H1 (cell line): ENCODE results near the gene MMP28. TPM values are rescaled to one million over a fixed set of nuclear protein-coding genes. Genes with fewer than 3 reads are reported as not detected.

Source experiments
- CTCF ChIA-PET: fragments of 300-600 bp; sonication (Branson Sonifier 250); formaldehyde crosslinking; loops from one replicate; lab custom pipeline; 2021; ENCODE audit not compliant: partially characterized antibody; lab: Charles Lee
- POLR2A ChIA-PET: fragments of 300-600 bp; sonication (Branson Sonifier 250); formaldehyde crosslinking; loops from one replicate; lab custom pipeline; 2021; ENCODE audit warnings: inconsistent platforms; ENCODE audit not compliant: partially characterized antibody; lab: Charles Lee
- DNase-seq, 2 experiments: peaks; one replicate each; pipeline versions ENCODE4 v3.0.0 to v3.0.0-alpha.2; 2010 to 2022; ENCODE audit warnings: low spot score in 2 of 2, low read depth in 1 of 2, mixed read lengths in 1 of 2
- FAIRE-seq: peaks from 2 replicates; lab custom pipeline; 2011; peaks lifted over from hg19 to GRCh38; lab: Jason Lieb, UNC
- H2AFZ ChIP-seq: 2 replicates; pipeline ENCODE4 v1.8.1; 2012; ENCODE audit warnings: low read length, inconsistent platforms
- H2AK5ac ChIP-seq: 2 replicates; pipeline ENCODE4 v1.6.1; 2013; ENCODE audit warnings: low read depth, low read length
- H2BK120ac ChIP-seq: replicated peaks from 2 replicates; pipeline ENCODE3; 2013; ENCODE audit warnings: low read depth, low read length, inconsistent platforms
- H2BK12ac ChIP-seq: 2 replicates; pipeline ENCODE4 v1.6.1; 2013; ENCODE audit warnings: low read depth, low read length
- H2BK15ac ChIP-seq: 2 replicates; pipeline ENCODE4 v1.6.1; 2013; ENCODE audit warnings: low read length
- H2BK20ac ChIP-seq: 2 replicates; pipeline ENCODE4 v1.6.1; 2013; ENCODE audit warnings: low read length
- H2BK5ac ChIP-seq: 2 replicates; pipeline ENCODE4 v1.6.1; 2013; ENCODE audit warnings: low read depth, low read length
- H3K14ac ChIP-seq: 2 replicates; pipeline ENCODE4 v1.6.1; 2013; ENCODE audit warnings: inconsistent platforms; ENCODE audit not compliant: insufficient read length
- H3K18ac ChIP-seq: 2 replicates; pipeline ENCODE4 v1.6.1; 2013; ENCODE audit warnings: low read length; ENCODE audit errors: extremely low read depth
- H3K23ac ChIP-seq: 2 replicates; pipeline ENCODE4 v1.6.1; 2013; ENCODE audit warnings: inconsistent platforms; ENCODE audit not compliant: insufficient read length
- H3K23me2 ChIP-seq: 2 replicates; pipeline ENCODE4 v1.6.1; 2013; ENCODE audit warnings: low read depth, low read length
- H3K27ac ChIP-seq: 2 replicates; pipeline ENCODE4 v1.6.1; 2011; ENCODE audit warnings: low read depth, low read length, inconsistent platforms
- H3K27me3 ChIP-seq, 4 experiments: replicated peaks in 1 of 4; 1 replicate in 1 of 4; 2 replicates in 3 of 4; pipeline versions ENCODE4 v1.6.1 to v1.8.1; 2011 to 2013; ENCODE audit warnings: low read length in 3 of 4, mild to moderate bottlenecking in 3 of 4, inconsistent platforms in 2 of 4, mixed read lengths in 2 of 4, moderate library complexity in 1 of 4; ENCODE audit not compliant: control insufficient read depth in 3 of 4, insufficient read depth in 3 of 4; ENCODE audit errors: extremely low read depth in 1 of 4
- H3K36me3 ChIP-seq, 4 experiments: 2 replicates each; pipeline versions ENCODE4 v1.6.1 to v1.8.1; 2011 to 2013; ENCODE audit warnings: mild to moderate bottlenecking in 4 of 4, low read length in 3 of 4, moderate library complexity in 2 of 4, control low read depth in 1 of 4, inconsistent platforms in 1 of 4; ENCODE audit not compliant: insufficient read depth in 4 of 4, control insufficient read depth in 2 of 4
- H3K4ac ChIP-seq: replicated peaks from 2 replicates; pipeline ENCODE3; 2013; ENCODE audit warnings: low read length, low read depth, mixed read lengths, inconsistent platforms; ENCODE audit not compliant: insufficient read length
- H3K4me1 ChIP-seq, 4 experiments: replicated peaks in 1 of 4; 1 replicate in 1 of 4; 2 replicates in 3 of 4; pipeline versions ENCODE4 v1.6.1 to v1.8.1; 2011 to 2013; ENCODE audit warnings: low read length in 3 of 4, inconsistent platforms in 2 of 4, mixed read lengths in 1 of 4; ENCODE audit not compliant: insufficient read depth in 4 of 4, control insufficient read depth in 3 of 4
- H3K4me2 ChIP-seq, 2 experiments: 2 replicates each; pipeline versions ENCODE4 v1.6.1 to v1.8.1; 2011 to 2013; ENCODE audit warnings: low read depth in 2 of 2, low read length in 2 of 2, control low read depth in 1 of 2, inconsistent platforms in 1 of 2, mild to moderate bottlenecking in 1 of 2; ENCODE audit not compliant: insufficient read depth in 1 of 2
- H3K4me3 ChIP-seq, 4 experiments: fragments of 200-600, 300-600 bp in 1 of 4; sonication (generic), shearing (Covaris generic), sonication (Bioruptor Twin) in 1 of 4; 2 replicates each; pipeline versions ENCODE4 v1.5.1 to v1.8.1; 2011 to 2016; ENCODE audit warnings: low read length in 4 of 4, low read depth in 3 of 4, control low read depth in 2 of 4, inconsistent platforms in 2 of 4, mild to moderate bottlenecking in 2 of 4, mixed read lengths in 1 of 4, moderate library complexity in 1 of 4; ENCODE audit not compliant: insufficient read depth in 2 of 4; ENCODE audit errors: extremely low read depth in 1 of 4
- H3K56ac ChIP-seq: replicated peaks from 2 replicates; pipeline ENCODE3; 2013; ENCODE audit warnings: low read depth, mild to moderate bottlenecking, mixed read lengths, low read length, inconsistent platforms; ENCODE audit not compliant: insufficient read length
- H3K79me1 ChIP-seq: 2 replicates; pipeline ENCODE4 v1.6.1; 2013; ENCODE audit warnings: low read depth, low read length, control low read depth
- H3K79me2 ChIP-seq, 2 experiments: 2 replicates each; pipeline versions ENCODE4 v1.6.1 to v1.8.1; 2012 to 2013; ENCODE audit warnings: low read length in 2 of 2, mild to moderate bottlenecking in 2 of 2, inconsistent platforms in 1 of 2; ENCODE audit not compliant: insufficient read depth in 2 of 2, control insufficient read depth in 1 of 2
- H3K9ac ChIP-seq, 4 experiments: replicated peaks in 1 of 4; 1 replicate in 1 of 4; 2 replicates in 3 of 4; pipeline versions ENCODE4 v1.6.1 to v1.8.1; 2011 to 2013; ENCODE audit warnings: low read depth in 3 of 4, low read length in 3 of 4, control low read depth in 2 of 4, mild to moderate bottlenecking in 2 of 4, moderate library complexity in 2 of 4, inconsistent platforms in 1 of 4; ENCODE audit errors: extremely low read depth in 1 of 4
- H3K9me3 ChIP-seq, 2 experiments: 2 replicates each; pipeline versions ENCODE4 v1.6.1 to v1.8.1; 2012 to 2013; ENCODE audit warnings: mild to moderate bottlenecking in 2 of 2, moderate library complexity in 2 of 2, control low read depth in 1 of 2, inconsistent platforms in 1 of 2, low read depth in 1 of 2, low read length in 1 of 2, mixed read lengths in 1 of 2; ENCODE audit not compliant: insufficient read depth in 2 of 2
- H4K20me1 ChIP-seq, 2 experiments: replicated peaks in 1 of 2; 2 replicates each; pipeline versions ENCODE3 to v1.8.1; 2011 to 2013; ENCODE audit warnings: inconsistent platforms in 2 of 2, low read length in 2 of 2, mild to moderate bottlenecking in 1 of 2; ENCODE audit not compliant: insufficient read depth in 2 of 2, control insufficient read depth in 1 of 2
- H4K5ac ChIP-seq: 2 replicates; pipeline ENCODE4 v1.6.1; 2013; ENCODE audit warnings: low read length, low read depth, mixed read lengths, inconsistent platforms; ENCODE audit not compliant: insufficient read length
- H4K8ac ChIP-seq: 2 replicates; pipeline ENCODE4 v1.8.0; 2013; ENCODE audit warnings: mild to moderate bottlenecking, moderate library complexity, low read length, inconsistent platforms; ENCODE audit not compliant: insufficient read depth; ENCODE audit errors: extremely low read depth
- H4K91ac ChIP-seq: replicated peaks from 2 replicates; pipeline ENCODE3; 2013; ENCODE audit warnings: low read length, mixed read lengths, inconsistent platforms; ENCODE audit not compliant: insufficient read length
- CHD1 ChIP-seq: IDR thresholded peaks from 2 replicates; pipeline ENCODE4 v1.6.1; 2012; ENCODE audit warnings: low read depth, low read length, improper control_type of control experiment
- E2F6 ChIP-seq: IDR thresholded peaks from 2 replicates; pipeline ENCODE4 v1.6.1; 2012; ENCODE audit warnings: inconsistent platforms
- GABPA ChIP-seq: IDR thresholded peaks from 2 replicates; pipeline ENCODE4 v1.6.1; 2011; ENCODE audit warnings: mild to moderate bottlenecking, low read length, moderate library complexity, borderline replicate concordance; ENCODE audit not compliant: insufficient read depth
- HDAC2 ChIP-seq, 2 experiments: fragments of 300-600 bp in 1 of 2; sonication (generic) in 1 of 2; IDR thresholded peaks; 2 replicates each; pipeline ENCODE4 v1.6.1; 2011 to 2012; ENCODE audit warnings: low read depth in 2 of 2, low read length in 2 of 2, mild to moderate bottlenecking in 2 of 2, moderate library complexity in 2 of 2, borderline replicate concordance in 1 of 2, inconsistent platforms in 1 of 2
- KDM5A ChIP-seq: fragments of 200-600 bp; IDR thresholded peaks from 2 replicates; pipeline ENCODE4 v1.7.1; 2012; ENCODE audit warnings: mild to moderate bottlenecking, low read length, inconsistent platforms, mixed read lengths
- POU5F1 ChIP-seq: IDR thresholded peaks from 2 replicates; pipeline ENCODE4 v1.6.1; 2011; ENCODE audit warnings: low read depth, mild to moderate bottlenecking, low read length, moderate library complexity
- RBBP5 ChIP-seq: IDR thresholded peaks from 2 replicates; pipeline ENCODE4 v1.7.1; 2012; ENCODE audit warnings: low read depth, mild to moderate bottlenecking, inconsistent platforms, low read length, moderate library complexity, borderline replicate concordance
- RNF2 ChIP-seq: fragments of 200-900, 300-1000 bp; sonication (generic); IDR thresholded peaks from 2 replicates; pipeline ENCODE4 v1.7.1; 2016; ENCODE audit warnings: borderline replicate concordance, low read depth, mild to moderate bottlenecking, antibody characterized with exemption, low read length; ENCODE audit not compliant: poor library complexity, severe bottlenecking; ENCODE audit errors: missing control alignments
- SAP30 ChIP-seq: fragments of 300-600 bp; sonication (generic); IDR thresholded peaks from 2 replicates; pipeline ENCODE4 v1.7.1; 2012; ENCODE audit warnings: low read length, moderate library complexity, mild to moderate bottlenecking, inconsistent platforms; ENCODE audit not compliant: insufficient read depth, insufficient replicate concordance
- SIN3A ChIP-seq, 2 experiments: IDR thresholded peaks in 1 of 2; conservative IDR thresholded peaks in 1 of 2; 2 replicates each; pipeline ENCODE4 v1.6.1; 2011 to 2012; ENCODE audit warnings: low read length in 2 of 2, improper control_type of control experiment in 1 of 2, low read depth in 1 of 2, mild to moderate bottlenecking in 1 of 2
- WGBS, 2 experiments: shearing (Covaris generic) in 1 of 2; methylation state at CpG; one replicate each; pipeline versions ENCODE4 v1.1.6 to v1.1.7; 2013 to 2015; ENCODE audit warnings: low lambda C conversion rate in 2 of 2, mixed read lengths in 2 of 2, inconsistent platforms in 1 of 2, low coverage in 1 of 2, missing lambda C conversion rate in 1 of 2; ENCODE audit not compliant: insufficient replicate concordance in 2 of 2, insufficient coverage in 1 of 2, insufficient read length in 1 of 2; ENCODE audit errors: extremely low coverage in 1 of 2, missing lambda C conversion rate in 1 of 2; 5-methylcytosine and 5-hydroxymethylcytosine counted together
- polyA plus RNA-seq, 7 experiments: library from polyadenylated mRNA; depleted of rRNA in 3 of 7; stranded (reverse) in 5 of 7; unstranded in 2 of 7; fragments of >200 nt in 5 of 7; fragments of 200-250 nt in 2 of 7; gene quantifications; 1 replicate in 5 of 7; 2 replicates in 1 of 7; 4 replicates in 1 of 7; pipeline versions ENCODE4 v1.2.1 to v1.2.3, GENCODE V29; 2011 to 2013; ENCODE audit warnings: missing spikeins in 2 of 7, mixed read lengths in 2 of 7
- total RNA-seq: library from RNA; stranded (reverse); fragmentation: NEBNext Ultra II Directional; extraction: Animal tissue kit (Norgen Biotek cat#: 25700); gene quantifications from 2 replicates; pipeline ENCODE4 v1.2.1, GENCODE V29; 2021

The MMP28 gene
- total and polyA plus RNA-seq, 2 of the 8 experiments (the other 6 are each of a cell fraction or from before 2014, with no cell fraction given) = not detected

DNA sequence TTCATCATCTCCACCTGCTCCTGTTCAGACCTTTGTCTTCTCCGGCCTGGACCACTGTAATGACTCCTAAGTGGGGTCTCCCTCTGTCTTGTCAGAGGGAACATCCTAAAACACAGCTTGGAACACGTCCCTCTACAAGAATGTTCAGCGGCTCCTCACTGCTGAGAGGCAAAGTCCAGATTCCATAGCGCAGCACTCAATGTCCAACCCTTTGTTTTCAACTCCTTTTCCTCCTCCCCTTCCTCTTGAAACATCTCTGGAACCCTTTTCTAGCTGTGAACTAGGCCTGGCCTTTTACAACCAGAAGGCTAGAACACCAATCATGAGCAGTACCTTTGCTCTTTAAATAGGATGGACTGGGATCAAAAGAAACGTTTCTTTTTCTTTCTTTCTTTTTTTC lies 33.8 kb downstream of the MMP28 start:
- H3K79me1 ChIP-seq = no peaks in the 10 kb centered on the region
- peaks cover 0 to 3% (median 2%) of the 10 kb centered on the region in 4 experiments; a peak in 3 of 7 replicates for H3K27me3 ChIP-seq
- H3K56ac ChIP-seq = no peak overlapping the region
- H3K27ac ChIP-seq = no peak overlapping the region
- H4K8ac ChIP-seq = no peak overlapping the region
- no peaks in the 10 kb centered on the region; a peak in 1 of 4 replicates for H3K9me3 ChIP-seq
- no peak overlapping the region for H3K9ac ChIP-seq
- H3K18ac ChIP-seq = no peak overlapping the region
- ChIA-PET CTCF (interaction anchor here (1.1 to 13.0 kb wide), 5 partner anchors 11 to 44 kb away, joined by 5 to 247 read pairs (median 83); partner anchors contain the start of genes GAS2L2 and MMP28), POLR2A (interaction anchor here (0.6 to 1.6 kb wide), 4 partner anchors 47 to 1598 kb away, joined by 3 to 7 read pairs (median 4); partner anchors contain the start of gene TAF15)
- H4K5ac ChIP-seq = no peak overlapping the region
- H3K79me2 ChIP-seq = no peaks in the 10 kb centered on the region
- H3K4me2 ChIP-seq = no peak overlapping the region
- no peak overlapping the region for H2BK15ac ChIP-seq
- H4K20me1 ChIP-seq = no peaks in the 10 kb centered on the region
- H2BK12ac ChIP-seq = no peak overlapping the region
- DNase-seq (no peak), FAIRE-seq (no peak)
- H2BK5ac ChIP-seq = no peak overlapping the region
- no peak overlapping the region for H2AFZ ChIP-seq
- no peak overlapping the region for H3K23ac ChIP-seq
- no peaks in the 10 kb centered on the region for H3K36me3 ChIP-seq
- H2BK120ac ChIP-seq = no peak overlapping the region
- no peak overlapping the region for H4K91ac ChIP-seq
- H3K4me1 ChIP-seq = peaks cover 0 to 12% (median 7%) of the 10 kb centered on the region in 4 experiments; a peak in 5 of 7 replicates
- no peaks in the 10 kb centered on the region for H3K23me2 ChIP-seq
- 86% methylated on average over 5 of the region's 5 CpGs; no CpG with 5 or more reads in 1 of the 2 experiments for WGBS, 2 experiments
- no peak overlapping the region for H2AK5ac ChIP-seq
- H3K14ac ChIP-seq = no peak overlapping the region
- H2BK20ac ChIP-seq = no peak overlapping the region
- no peak overlapping the region for H3K4ac ChIP-seq
- H3K4me3 ChIP-seq = no peak overlapping the region
- no peak for TF ChIP-seq GABPA
- TF ChIP-seq HDAC2 (IDR thresholded peaks at IDR 0.05; ENCODE audit: borderline replicate concordance in 1 of 2, low read depth in 2 of 2, low read length in 2 of 2) = no peak
- TF ChIP-seq POU5F1 = no peak
- TF ChIP-seq CHD1 = no peak
- TF ChIP-seq RBBP5 = no peak
- TF ChIP-seq RNF2 = no peak
- TF ChIP-seq E2F6 = no peak
- TF ChIP-seq SAP30 = no peak
- no peak for TF ChIP-seq SIN3A (conservative IDR thresholded peaks at IDR 0.05 in 1 of 2, IDR thresholded peaks at IDR 0.05 in 1 of 2; ENCODE audit: low read depth in 1 of 2, low read length in 2 of 2)
- TF ChIP-seq KDM5A = no peak
